Measurements from ENCODE around the gene CHRND.

CHRND gene

GRCh38 chr2:232525791-232526371 is at the start of gene CHRND:
Gene CHRND, plus strand, starts transcription at chr2:232526160. Its CDS starts 56 bp downstream, at chr2:232526216.
- DNase-seq: no peak

GRCh38 chr2:232476791-232477190 is 49.2 kb upstream of the CHRND start:
- DNase-seq: no peak

DNA sequence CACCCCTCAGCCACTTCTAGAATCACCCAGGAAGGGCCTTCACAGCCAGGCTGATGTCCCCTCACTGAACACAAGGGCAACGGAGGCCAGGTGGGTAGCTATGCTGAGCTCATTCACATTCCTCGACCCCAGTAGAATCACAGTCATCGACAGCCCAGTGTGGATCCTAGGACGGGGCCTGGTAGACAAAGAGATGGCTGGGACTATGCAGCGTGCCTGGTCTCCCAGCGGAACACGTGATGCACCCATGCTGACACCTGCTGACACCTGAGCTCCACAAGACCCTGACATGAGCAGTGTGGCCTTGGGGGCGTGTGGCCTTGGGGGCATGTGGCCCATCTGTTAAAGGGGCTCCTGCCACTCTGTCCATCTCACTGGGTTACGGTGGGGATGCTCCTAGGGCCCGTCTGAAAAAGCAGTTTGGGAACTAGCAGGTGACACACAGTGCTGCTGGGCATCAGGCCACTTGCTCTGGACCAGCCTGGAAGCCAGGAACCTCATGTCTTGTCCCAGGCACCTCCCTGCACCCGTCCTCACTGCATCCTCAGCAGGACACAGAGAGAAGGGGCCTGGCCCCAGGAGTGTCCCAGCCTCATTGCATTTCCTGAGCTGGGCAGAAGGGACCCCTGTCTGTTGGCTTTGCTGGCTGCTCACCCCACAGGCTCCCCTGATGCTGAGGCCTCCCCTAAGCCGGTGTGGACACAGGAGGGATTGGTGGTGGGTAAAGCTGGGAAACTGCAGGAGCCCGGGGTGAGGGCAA is 48.0 kb upstream of the CHRND start:
- no peak for DNase-seq

GRCh38 chr2:232478571-232479340 is 47.2 kb upstream of the CHRND start:
- no peak for DNase-seq

- DNase-seq: no peak
These were observed 46.4 kb upstream of the CHRND start for GRCh38 chr2:232479341-232480200.

DNA sequence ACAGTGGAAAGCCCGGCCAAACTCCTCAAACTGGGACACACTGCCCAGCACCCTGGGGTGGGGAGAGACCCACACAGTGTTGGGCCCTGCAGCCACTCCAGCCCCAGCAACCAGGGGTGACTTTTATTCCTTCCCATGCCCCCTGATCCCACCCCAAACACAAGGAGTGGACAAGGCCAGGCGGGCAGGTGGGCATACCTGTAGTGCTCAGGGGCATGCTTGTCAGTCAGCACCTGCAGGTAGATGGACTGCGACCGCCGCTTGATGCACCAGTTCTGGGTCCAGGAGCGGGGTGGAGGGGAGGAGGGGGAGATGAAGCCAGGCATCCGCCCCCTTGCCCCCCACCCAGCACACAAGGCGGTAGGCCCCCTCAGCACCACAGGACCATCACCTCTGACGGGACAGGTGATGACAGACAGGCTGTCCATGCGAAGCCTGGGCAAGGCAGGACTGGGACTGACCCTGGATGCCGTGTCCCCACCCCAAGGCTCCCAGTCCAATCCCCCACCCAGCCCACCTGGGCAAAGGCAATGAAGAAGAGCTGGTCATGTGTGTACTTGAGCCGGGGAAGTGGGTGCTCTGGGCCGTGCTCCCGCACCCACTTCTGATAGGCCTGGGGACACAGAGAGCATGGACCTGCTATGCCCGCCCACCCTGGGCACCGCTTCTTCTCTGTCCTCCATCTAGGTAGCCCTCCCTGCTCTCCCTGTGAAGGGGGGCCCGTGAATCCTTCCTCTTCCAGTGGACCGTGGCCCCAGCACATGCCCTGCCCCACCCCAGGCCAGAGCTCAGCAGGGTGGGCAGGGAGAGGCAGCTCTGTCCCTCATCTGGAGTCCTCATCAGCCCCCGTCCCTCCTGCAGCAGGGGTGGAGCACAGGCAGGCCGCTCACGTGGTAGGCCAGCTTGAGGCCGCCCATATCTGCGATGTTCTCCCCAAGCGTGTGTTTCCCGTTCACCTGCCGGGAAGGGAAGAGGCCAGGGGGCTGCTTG is 45.5 kb upstream of the CHRND start:
- DNase-seq: no peak

DNA sequence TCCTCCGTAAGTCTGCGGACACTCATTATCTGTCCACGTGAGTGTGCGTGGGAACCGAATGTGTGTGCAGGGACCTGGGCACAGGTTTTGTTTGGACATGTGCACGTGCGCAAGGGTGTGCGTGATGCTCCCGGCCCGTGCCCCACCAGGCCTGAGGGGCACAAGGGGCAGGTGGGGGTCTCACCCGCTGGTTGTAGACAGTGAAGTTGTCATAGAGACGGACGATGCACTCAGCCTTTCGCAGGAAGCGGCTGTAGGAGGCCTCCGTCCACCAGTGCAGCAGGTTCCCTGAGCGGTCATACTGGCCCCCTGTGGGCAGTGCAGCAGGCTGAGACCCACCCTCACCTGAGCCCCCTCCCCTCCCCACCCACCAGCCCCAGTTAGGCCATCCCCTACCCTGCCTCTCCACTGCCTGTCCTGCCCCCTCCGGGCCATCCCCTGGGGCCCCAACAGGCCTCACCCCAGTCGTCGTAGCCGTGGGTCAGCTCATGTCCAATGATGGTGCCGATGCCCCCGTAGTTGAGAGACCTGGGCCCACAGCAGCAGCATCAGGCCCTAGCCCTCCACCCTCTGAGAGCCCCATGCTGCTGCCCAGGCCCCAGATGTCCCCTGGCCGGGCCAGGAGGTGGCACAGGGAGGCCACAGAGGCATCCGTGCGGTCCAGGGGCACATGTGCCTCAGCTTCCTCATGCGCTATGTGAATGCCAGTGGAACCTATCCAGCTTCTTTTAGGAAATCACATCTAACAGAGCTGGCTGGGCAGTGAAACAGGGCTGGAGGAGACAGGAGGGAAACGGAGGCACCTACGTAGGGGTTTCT is 44.4 kb upstream of the CHRND start:
- no peak for DNase-seq

GRCh38 chr2:232482301-232483238 is 43.4 kb upstream of the CHRND start:
- DNase-seq: no peak

DNA sequence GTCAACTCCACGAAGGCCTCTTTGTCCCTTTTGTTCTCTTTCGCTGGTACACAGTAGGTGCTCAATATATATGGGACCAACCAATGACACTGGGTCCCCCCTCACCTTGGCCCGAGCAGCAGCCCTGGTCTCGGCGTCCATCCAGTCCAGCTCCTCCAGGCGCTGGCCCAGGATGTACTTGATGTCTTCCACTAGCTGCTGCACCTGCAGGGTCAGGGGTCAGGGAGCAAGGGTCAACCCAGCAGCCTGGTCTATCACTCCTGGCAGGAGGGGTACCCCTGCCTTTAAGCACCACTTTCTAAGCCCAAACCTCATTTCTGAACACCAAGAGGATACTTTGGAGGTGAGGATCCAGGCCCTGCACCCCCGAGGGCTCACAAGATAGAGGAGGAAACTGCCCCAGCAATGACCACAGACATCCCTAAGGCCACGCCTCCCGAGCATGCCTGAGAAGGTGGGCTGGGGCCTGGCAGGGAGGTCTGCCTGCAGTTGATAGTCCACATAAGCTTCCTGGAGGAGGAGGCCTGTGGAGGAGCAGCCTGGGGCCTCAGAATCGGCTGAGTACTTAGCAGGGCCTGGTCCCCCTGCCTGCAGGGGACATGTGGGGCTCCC is 42.5 kb upstream of the CHRND start:
- DNase-seq: no peak

DNA sequence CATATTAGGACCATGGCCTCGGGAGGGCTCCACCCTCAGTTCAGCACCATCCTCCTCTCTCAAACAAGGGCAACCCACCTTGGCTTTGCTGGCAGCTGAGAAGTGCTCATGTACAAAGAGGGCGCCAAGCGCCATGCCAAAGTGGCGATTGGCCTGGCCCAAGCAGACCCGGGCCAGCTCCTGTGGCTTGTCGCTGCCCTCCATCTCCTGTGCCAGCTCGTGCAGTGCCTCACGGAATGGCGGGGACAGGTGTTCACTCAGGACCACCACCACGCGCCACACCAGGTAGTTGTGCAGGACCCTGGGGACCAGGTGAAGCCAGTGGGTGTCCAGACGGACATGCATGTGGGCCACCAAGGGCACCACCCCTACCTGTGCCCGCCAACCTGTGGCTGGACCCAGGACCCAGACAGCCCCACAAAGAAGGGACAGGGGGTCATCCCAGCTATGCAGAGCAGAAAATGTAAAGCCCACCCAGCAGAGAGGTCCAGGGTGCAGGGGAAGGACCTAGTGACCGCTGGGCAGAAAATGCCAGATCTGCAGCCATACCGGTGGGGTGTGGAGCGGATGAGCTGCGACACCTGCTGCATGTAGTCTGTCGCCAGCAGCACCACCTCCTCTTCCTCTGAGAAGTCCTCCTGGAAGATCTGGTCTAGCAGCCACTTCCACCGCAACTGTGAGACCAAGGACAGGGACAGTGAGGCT is 41.9 kb upstream of the CHRND start:
- no peak for DNase-seq

DNA sequence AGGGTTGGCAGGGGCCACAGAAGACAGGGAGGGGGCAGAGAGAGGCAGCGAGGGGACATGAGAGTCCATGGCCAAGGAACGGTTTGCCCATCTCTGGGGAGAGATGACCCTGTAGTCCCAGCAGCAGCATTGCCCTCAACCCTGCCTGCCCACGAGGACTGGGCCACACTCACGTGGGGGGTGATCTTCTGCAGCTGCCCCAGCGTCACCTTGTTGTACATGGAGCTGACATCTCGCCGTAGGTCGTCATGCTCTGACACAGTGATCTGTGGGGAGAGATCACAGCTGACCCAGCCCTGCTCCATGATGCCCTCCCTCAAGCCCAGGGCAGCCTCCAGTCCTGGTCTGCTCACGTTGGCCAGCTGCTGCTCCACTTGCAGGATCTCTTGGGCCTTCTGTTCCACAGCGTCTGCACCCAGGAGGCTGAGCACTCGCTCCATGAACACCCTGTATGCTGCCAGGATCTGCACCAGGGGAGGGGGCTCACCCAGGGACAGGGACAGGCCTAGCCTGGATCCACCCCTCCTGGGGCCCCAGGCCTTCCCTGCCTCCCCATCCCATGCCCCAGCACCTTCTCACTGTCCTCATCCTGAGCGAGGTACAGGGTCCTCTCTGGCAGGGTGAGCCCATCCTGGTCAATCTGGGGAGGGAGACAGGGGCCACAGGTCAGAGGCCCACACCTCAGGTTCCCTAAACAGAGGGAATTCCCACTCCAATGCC is 41.2 kb upstream of the CHRND start:
- no peak for DNase-seq

GRCh38 chr2:232485348-232485756 is 40.6 kb upstream of the CHRND start:
- no peak for DNase-seq

- DNase-seq: no peak
These were observed 40.0 kb upstream of the CHRND start for GRCh38 chr2:232485757-232486557.

DNA sequence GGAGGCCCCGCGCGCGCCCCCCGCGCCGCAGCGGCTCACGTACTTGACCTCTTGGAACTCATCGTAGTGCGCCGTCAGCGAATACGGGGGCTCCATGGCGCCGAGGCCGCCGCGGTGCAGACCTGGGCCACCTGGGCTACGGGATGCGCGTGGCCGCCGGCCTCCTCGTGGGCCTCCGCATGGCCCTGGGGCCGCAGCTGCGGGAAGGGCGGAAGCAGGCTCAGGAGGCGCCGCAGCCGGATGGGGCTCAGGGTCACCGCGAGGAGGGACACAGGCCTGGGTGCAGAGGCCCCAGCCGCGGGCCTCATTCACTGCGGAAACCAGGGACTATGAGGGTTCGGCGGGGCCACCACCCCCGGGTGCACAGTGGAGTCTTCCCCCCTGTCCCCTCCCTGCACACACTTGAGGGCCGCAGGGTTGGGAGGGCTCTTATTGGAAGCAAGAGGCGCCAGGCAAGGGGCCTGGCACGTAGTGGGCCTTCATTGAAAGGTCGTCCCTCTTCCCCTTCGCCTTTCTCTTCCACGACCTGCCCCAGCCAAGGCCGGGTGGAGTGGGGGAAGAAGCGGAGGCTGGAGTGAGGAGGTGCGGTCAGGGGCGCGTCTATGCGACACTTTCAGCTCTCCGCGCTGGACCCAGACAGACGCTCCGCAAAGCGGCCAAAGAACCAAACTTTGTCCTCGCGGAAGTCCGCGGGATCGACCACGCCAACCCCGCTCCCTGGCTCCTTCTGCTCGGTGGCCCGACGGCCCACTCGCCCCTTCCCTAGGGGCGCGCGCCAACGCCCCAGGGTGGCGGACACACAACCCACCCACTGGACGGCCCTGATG is 39.2 kb upstream of the CHRND start:
- no peak for DNase-seq

GRCh38 chr2:232487385-232488096 is 38.4 kb upstream of the CHRND start, which contains the start of gene ECEL1:
Gene ECEL1, minus strand, starts transcription at chr2:232487834. Its CDS starts 1,181 bp downstream, at chr2:232486653.
- no peak for DNase-seq
